Measurements from ENCODE around the gene CEP162.
"Not testable (repeated sequence)": the region's sequence is repeated elsewhere in the genome, so short reads cannot be mapped to it uniquely, and the experiment has no call there.

GRCh38 chr6:84164328-84164727, 63.1 kb downstream of the CEP162 start:
- TF ChIP-seq EZH2phosphoT487 (IDR thresholded peaks at IDR 0.05; ENCODE audit: borderline replicate concordance, low read length); CTCF (IDR thresholded peaks at IDR 0.05; ENCODE audit: low read depth, low read length, poor library complexity, severe bottlenecking): not testable (repeated sequence)
